HL-60 (cell line): ENCODE data around the gene MSI2.

Source experiments
- CTCF ChIP-seq: IDR thresholded peaks from one replicate; pipeline ENCODE4 v1.5.1; 2011; ENCODE audit warnings: low read length, control low read depth, inconsistent platforms; ENCODE audit not compliant: insufficient read depth
- GABPA ChIP-seq: IDR thresholded peaks from 2 replicates; pipeline ENCODE4 v1.6.1; 2012; ENCODE audit warnings: low read depth
- POLR2AphosphoS5 ChIP-seq: IDR thresholded peaks from 2 replicates; pipeline ENCODE4 v1.6.1; 2012; ENCODE audit warnings: low read depth
- REST ChIP-seq: IDR thresholded peaks from 2 replicates; pipeline ENCODE4 v1.6.1; 2012; ENCODE audit warnings: low read depth; ENCODE audit not compliant: insufficient replicate concordance
- SPI1 ChIP-seq: IDR thresholded peaks from 2 replicates; pipeline ENCODE4 v1.6.1; 2012; ENCODE audit warnings: low read depth, mild to moderate bottlenecking, borderline replicate concordance

GRCh38 chr17:57457188-57457587 lies 200.9 kb downstream of the MSI2 start:
- no peak for TF ChIP-seq CTCF
- no peak for TF ChIP-seq REST
- no peak for TF ChIP-seq GABPA
- TF ChIP-seq POLR2AphosphoS5 = no peak
- TF ChIP-seq SPI1 = no peak
